ENCODE results near the gene MRPS11.
"Not testable (repeated sequence)": the region's sequence is repeated elsewhere in the genome, so short reads cannot be mapped to it uniquely, and the experiment has no call there.

Gene MRPS11

DNA sequence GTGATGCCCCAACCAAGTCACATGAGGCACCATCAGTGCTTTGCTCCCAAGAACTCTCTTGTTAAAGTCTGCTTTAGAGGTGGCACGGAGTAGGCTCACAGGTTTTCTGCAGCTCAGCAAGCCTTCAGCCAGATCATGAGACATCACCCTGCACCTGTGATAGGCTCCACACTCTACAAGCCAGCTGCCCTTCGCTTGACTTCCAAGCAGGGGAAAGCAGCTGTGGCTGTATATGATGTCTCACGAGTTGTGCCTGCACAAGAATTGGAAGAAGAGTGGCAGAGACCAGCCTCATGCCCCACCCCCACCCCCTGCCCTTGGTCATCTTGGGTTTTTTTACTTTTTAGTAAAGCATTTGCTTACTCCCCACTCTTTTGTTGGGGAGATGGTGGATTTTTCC, 22.5 kb downstream of the MRPS11 start:
- no peak for DNase-seq (ENCODE audit: low spot score)

DNA sequence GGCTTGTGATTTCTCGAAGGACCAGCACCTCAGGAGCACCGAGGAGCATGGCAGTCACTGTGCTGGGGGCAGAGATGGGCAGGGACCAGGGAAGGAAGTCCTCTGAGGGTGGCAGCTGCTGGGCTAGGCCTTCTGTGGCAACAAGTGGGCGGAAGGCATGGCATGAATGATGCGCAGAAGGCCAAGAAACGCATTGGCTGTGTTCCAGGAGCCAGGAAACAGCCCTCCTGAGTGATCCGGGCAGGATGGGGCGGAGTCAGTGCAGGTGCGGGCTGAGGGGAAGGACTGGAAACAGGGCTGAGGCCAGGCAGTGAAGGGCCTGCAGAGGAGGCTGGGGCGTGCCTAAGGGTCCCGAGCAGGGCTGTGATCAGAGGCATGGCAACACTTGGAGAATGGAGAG, 23.6 kb downstream of the MRPS11 start:
- no peak for DNase-seq (ENCODE audit: low spot score)

DNA sequence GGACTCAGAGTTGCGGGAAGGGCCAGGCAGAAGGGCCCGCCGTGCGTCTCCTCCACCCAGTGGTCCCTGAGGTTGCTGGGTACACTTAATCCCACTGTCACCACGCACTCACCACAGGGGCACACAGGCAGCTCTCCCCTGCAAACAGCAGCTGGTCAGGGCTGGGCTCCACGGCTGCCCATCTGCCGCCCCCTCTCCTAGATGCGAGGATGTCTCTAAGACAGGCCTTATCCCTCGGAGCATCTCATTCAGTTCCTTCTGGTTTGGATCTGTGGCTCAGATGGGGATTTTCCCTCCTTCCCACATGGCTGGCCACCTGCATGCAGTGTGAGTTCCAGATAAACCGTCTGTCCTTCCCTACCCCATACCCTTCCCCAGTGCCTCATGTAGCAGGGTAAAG, 26.3 kb downstream of the MRPS11 start:
- DNase-seq (ENCODE audit: low spot score), result no peak

DNA sequence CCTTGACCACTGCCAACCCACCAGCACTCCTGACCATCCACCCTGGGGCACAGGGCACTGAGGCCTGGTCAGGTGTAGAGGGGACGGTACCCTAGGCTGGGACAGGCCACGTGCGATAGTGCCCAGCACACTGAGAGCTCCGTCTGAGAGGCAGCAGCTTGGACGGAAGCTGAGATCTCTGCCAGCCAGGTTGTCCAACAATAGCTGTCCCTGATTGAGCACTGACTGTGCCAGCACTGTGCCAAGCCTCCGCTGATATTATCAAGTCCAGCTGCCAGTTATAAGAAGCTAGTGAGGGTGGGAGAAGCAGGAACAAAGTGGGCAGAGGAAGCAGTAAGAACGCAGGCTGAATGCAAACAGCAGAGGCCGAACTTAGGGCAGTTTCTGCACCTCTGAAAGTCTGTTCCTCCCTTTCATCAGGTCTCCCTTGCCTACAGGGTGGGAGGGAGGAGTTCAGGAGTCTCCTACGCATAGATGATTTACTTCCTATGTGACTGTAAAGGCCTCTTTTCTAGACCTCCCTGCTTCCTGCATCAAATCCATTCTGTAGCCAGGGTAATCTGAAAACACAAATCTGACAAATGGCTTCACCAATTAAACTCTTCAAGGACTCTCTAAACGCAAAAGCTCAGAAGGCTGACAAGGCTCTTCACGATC, 29.7 kb downstream of the MRPS11 start:
- no peak for DNase-seq (ENCODE audit: low spot score)

DNA sequence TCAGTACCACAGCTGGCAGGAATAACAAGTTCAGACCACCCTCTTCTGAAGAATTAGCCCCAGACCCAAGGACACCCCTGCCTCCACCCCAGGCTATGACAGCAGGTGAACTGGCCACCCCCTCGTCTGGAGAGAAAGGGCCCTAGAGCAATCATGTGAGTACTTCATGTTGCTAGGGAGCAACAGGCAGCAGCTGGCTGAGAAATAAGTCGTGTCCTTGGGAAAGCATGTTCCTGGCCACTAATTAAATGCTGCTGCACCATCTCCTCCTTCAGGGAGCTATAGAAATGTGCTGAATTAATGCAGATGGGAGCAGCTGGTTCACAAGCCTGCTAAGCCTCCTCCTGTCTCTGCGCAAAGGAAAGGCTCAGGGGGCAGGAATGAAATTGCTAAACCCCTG, 31.5 kb downstream of the MRPS11 start:
- no peak for DNase-seq (ENCODE audit: low spot score)

DNA sequence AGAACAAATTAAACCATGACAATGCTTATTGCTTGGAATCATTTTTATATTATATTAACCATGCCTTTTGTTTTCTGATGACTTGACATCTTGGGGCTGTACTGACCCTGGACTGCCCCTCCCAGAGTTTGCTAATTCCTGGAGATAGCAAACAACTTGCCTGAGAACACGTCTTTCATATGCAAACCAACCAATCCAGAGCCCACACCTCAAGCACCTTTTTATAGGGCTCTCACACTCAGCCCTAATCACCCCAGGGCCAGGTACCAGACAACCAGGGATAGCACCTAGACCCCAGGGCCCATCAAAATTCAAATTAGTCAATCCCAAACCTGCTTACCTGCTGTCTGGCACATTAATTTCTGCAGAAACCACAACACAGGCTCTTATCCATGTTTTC, 36.9 kb downstream of the MRPS11 start:
- DNase-seq (ENCODE audit: low spot score), result no peak

DNA sequence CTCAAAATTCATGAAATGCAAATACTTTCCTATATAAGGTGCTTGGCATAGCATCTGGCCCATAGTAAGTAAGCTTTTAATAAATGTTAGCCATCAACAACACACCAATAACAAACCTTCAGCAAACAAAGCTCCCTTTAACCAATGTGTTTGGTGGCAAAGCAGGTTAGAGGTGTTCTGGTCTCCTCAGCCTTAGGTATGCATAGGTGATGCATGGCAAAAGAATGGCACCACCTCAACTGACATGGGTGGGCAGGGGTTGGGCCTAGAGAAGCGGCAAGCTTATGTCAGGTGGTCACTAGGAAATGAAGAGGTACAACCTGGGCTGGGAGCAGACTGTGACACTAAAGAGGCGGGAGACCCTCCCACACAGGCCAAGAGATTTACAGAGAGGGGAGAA, 38.2 kb downstream of the MRPS11 start:
- DNase-seq (ENCODE audit: low spot score), result no peak

DNA sequence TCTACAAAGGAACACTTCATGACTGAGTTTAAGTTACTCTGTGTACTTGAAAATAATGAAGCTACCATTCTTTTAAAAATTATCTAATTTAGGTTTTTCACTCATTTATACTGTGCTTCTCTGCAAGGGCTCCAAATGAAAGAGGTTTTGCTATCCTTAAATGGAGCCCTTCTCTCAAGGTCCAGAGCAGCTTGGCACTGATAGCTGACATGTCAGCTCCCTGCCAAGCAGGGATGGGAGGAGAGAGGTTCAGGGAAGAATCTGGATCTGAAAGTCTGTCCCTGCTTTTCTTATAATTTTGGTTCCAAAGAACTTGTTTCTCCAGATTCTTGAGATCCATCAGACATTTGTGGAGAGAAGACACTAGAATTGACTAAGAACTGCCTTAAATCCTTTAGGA, 39.1 kb downstream of the MRPS11 start:
- DNase-seq (ENCODE audit: low spot score), result no peak

DNA sequence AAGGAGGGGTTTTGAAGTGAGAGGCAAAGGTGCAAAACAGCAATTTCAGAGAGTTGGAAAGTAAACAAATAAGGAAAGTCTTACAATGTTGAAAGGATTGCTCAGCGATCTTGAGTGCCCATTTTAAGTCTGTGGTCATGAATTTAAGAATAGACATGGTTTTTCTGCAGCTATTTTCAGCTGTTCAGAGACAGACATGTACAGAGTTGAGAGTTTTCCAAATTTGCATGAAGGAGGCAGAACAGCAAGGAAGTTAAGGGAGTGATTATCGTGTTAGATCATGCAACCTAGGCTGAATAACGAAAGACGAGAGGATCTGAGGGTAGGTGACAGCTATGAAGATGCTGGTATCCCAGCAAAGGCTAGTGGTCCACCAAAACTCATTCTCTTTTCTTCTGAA, 41.8 kb downstream of the MRPS11 start:
- DNase-seq (ENCODE audit: low spot score), result no peak

DNA sequence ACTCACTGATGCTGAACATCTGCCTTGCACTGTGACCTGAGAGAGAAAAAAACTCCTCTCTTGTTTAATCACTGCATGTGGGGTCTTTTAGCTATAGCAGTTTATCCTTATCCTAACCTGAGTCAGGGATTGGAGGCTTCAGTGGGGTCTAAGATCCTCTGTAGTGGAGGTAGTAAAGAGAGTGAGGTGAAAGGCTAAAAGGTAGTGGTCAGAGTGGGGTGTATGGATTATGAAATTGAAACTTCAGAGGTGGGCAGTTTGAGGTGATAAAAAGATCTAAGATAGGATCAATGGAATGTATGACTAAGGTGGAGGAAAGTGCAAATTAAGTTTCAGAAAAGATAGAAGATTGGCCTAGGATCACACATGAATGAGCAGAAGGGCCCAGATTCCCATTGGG, 42.5 kb downstream of the MRPS11 start:
- DNase-seq (ENCODE audit: low spot score), result no peak

DNA sequence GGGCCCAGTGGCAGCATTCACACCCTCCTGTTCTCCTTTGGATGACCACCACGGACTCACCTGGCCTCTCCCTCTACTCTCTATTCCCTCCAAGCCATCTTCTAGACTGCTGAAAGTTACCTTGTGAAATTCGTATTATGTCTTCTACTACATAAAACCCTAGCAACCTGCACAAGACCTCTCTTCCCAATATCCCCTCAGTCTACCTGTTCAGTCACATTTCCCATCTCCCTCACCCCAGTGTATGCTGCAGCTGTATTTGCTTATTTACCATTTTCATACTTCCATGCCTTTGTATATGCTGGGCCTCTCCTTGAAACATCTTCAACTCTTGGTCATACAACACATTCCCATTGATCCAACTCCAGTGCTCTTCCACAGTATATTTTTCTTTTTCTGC, 43.7 kb downstream of the MRPS11 start:
- no peak for DNase-seq (ENCODE audit: low spot score)

DNA sequence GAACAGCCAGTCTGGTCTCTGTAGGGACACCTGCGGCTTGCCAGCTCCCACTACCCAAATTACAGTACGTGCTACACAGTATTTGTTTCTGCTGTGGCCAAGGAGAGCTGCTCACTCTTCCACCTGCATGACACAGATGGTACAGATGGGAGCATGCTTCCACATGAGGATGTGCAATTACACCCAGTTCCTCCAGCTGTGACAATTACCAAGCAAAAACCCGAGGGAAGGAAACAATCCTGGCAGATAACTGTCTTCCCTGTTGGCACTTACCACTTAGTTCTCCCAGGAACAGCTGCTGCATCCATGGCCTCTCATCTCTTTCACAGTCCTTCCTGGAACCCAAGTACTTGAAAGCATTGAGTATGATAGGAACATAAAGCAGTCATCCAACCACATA, 44.6 kb downstream of the MRPS11 start:
- no peak for DNase-seq (ENCODE audit: low spot score)

DNA sequence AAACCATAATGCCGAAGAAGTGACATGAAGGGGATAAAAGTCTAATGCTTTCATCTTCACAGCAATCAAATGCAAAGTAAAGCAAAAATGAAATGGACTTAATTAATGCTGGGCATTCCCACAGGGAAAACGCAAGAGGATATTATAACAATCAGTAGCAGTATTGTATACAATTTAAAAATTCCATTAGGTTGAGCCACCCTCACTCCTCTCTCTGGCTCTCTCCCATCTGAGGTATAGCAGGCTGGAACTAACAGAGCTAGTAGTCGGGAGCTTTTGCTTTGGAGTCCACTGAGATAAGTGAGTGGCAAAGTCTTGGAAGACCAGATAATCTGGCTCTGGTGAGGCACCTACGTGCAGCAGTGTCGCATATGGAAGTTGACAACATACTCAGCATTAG, 45.1 kb downstream of the MRPS11 start:
- DNase-seq (ENCODE audit: low spot score), result no peak

DNA sequence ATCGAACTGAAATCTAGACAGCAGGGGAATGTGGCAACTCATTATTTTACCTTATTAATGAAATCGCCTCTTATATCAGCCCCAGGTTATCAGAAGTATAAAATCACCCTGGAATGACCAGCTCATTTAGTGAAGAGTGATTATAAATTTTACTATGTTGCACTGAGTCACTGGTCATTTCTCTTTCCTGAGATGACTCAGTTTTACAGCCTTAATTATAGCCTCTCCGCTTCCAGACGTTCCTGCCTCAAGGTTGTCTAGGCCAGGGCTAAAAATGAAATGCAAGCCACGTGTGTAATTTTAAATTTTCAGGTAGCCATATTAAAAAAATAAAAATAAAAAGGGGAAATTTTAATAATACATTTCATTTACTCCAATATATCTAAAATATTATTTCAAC, 45.7 kb downstream of the MRPS11 start:
- peak; percentile 48 for DNase-seq (ENCODE audit: low spot score)

DNA sequence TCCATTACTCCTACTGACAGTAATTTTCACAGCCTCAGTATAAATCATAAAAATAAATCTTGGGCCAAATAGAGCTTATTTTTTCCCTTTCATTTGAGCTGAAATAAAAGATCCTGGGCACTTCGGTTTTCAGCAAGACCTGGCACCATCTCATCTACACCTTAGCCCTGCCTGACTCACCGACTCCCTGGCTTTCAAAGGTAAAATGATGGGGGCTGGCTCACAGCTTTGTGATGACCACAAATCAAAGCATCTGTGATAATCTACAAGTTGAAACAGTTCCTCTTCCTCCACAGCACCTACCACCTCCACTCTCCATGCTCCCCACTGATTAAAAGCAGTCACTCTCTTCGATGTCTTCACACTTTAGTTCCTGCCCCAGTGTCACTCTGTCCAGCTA, 51.4 kb downstream of the MRPS11 start:
- no peak for DNase-seq (ENCODE audit: low spot score)

DNA sequence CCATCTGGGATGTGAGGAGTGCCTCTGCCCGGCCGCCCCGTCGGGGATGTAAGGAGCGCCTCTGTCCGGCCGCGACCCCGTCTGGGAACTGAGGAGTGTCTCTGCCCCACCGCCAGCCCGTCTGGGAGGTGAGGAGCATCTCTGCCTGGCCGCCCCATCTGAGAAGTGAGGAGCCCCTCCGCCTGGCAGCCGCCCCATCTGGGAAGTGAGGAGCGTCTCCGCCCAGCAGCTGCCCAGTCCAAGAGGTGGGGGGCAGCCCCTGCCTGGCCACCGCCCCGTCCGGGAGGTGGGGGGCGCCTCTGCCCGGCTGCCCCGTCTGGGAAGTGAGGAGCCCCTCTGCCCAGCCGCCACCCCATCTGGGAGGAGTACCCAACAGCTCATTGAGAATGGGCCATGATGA, 56.6 kb downstream of the MRPS11 start:
- DNase-seq (ENCODE audit: low spot score), result not testable (repeated sequence)

DNA sequence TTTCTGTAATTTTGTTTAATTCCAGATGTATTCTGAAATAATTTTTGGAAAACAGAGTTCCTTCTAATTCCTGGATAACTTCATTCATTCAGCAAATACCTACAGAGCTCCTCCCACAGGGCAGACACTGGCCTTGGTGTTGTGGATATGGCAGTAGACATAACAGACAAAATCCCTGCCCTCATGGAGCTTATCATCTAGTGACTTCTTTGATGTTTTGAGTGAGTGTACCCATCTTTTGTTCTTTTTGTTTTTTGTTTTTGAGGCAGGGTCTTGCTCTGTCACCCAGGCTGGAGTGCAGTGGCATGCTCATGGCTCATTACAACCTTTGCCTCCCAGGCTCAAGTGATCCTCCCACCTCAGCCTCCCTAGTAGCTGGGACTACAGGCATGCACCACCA, 57.9 kb downstream of the MRPS11 start:
- no peak for DNase-seq (ENCODE audit: low spot score)

DNA sequence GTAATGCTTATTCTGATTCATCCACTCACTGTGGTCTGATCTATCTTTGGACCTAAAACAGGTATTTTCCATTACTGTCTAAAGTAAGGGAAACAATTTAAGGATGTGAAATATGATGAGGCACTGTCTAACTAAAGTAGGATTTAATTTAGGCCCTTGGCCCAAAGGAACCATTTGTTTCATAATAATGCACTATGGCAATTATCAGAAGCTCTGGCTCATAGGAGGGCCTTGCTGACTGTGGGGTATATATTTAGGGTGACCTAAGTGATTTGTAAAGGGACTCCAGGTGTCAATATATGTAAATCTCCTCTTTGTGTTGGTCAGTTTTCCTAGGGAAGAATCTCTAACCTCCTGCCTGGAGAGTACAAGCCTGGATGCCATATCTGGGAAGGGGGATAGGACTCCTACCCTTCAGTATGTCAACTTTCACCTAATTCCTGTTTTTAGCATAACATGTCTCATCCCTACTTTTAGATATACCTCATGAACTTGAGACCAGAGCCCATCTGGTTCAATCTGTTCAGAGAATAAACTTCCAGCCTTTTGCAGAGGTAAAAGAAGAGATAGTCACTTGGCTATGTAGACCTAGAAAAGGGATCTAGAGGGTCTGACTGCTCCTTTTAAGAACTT, 58.9 kb downstream of the MRPS11 start:
- no peak for DNase-seq (ENCODE audit: low spot score)

DNA sequence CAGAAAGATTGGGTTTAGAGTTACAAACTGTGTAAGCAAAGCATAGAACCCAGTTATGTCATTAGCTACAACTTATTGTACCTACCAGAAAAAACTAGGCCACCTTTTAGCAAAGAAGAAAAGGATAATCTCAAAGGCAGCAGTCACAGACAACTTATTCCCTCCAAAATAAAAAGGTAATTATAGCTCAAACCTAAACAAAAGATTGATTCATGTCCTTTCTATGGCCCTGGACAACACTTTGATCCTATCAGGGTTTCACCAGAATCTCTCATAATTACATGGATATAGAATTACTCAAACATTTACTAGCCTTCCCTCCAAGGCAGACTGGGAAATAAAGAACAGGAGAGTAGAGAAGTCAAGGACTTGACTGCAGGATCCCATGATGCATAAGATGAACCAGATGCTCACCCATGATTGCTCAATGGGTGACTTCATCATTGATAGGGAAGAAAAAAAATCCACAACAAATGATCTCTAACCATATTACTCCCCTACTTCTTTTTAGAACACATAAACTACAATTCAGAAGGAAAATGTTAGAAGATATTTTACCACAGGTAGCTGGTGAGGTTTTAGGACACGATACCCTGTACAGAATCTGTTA, 61.6 kb downstream of the MRPS11 start:
- no peak for DNase-seq (ENCODE audit: low spot score)

Data from kidney capillary endothelial cell (primary cell).